H9 (cell line): ENCODE data around the gene DAP3. TPM values are rescaled to one million over a fixed set of nuclear protein-coding genes. Genes with fewer than 3 reads are reported as not detected.
"Not testable (repeated sequence)": the region's sequence is repeated elsewhere in the genome, so short reads cannot be mapped to it uniquely, and the experiment has no call there.

ENCODE experiments used
- DNase-seq: peaks from one replicate; pipeline ENCODE4 v3.0.0-alpha.2; 2017
- H2AFZ ChIP-seq: one replicate; pipeline ENCODE4 v1.6.1; 2013; ENCODE audit warnings: mild to moderate bottlenecking, low read length, control low read depth, moderate library complexity
- H2AK5ac ChIP-seq: 2 replicates; pipeline ENCODE4 v1.6.1; 2013; ENCODE audit warnings: low read length, control low read depth, mixed read lengths; ENCODE audit not compliant: insufficient read length
- H2BK120ac ChIP-seq: one replicate; pipeline ENCODE4 v1.6.1; 2013; ENCODE audit warnings: low read depth, mild to moderate bottlenecking, low read length, control low read depth, inconsistent platforms; ENCODE audit not compliant: poor library complexity, severe bottlenecking
- H2BK12ac ChIP-seq: 2 replicates; pipeline ENCODE4 v1.6.1; 2013; ENCODE audit warnings: low read length, control low read depth, mixed read lengths, low read depth; ENCODE audit not compliant: insufficient read length
- H2BK15ac ChIP-seq: 2 replicates; pipeline ENCODE4 v1.6.1; 2013; ENCODE audit warnings: low read depth, low read length, control low read depth
- H2BK20ac ChIP-seq: one replicate; pipeline ENCODE4 v1.6.1; 2013; ENCODE audit warnings: low read depth, mild to moderate bottlenecking, low read length, control low read depth, inconsistent platforms; ENCODE audit not compliant: poor library complexity, severe bottlenecking
- H2BK5ac ChIP-seq: 2 replicates; pipeline ENCODE4 v1.6.1; 2013; ENCODE audit warnings: low read length, control low read depth, mixed read lengths; ENCODE audit not compliant: insufficient read length
- H3K14ac ChIP-seq: 2 replicates; pipeline ENCODE4 v1.6.1; 2013; ENCODE audit warnings: low read length, control low read depth; ENCODE audit not compliant: insufficient read depth
- H3K18ac ChIP-seq: 2 replicates; pipeline ENCODE4 v1.6.1; 2013; ENCODE audit warnings: low read depth, mild to moderate bottlenecking, mixed read lengths, low read length, control low read depth; ENCODE audit not compliant: insufficient read length
- H3K23ac ChIP-seq: 2 replicates; pipeline ENCODE4 v1.6.1; 2013; ENCODE audit warnings: low read length, control low read depth, mixed read lengths, low read depth; ENCODE audit not compliant: insufficient read length
- H3K23me2 ChIP-seq: 2 replicates; pipeline ENCODE4 v1.6.1; 2013; ENCODE audit warnings: low read depth, mild to moderate bottlenecking, mixed read lengths, low read length, control low read depth; ENCODE audit not compliant: insufficient read length, poor library complexity, severe bottlenecking
- H3K27ac ChIP-seq: 2 replicates; pipeline ENCODE4 v1.5.1; 2013; ENCODE audit warnings: low read length, control low read depth, mixed read lengths, low read depth; ENCODE audit not compliant: insufficient read length
- H3K27me3 ChIP-seq: 2 replicates; pipeline ENCODE4 v1.6.1; 2013; ENCODE audit warnings: low read length, control low read depth, inconsistent platforms; ENCODE audit not compliant: insufficient read depth
- H3K4ac ChIP-seq: 2 replicates; pipeline ENCODE4 v1.6.1; 2013; ENCODE audit warnings: low read depth, mild to moderate bottlenecking, control low read depth, inconsistent platforms, low read length, moderate library complexity
- H3K4me1 ChIP-seq: 2 replicates; pipeline ENCODE4 v1.6.1; 2013; ENCODE audit warnings: low read length, control low read depth, inconsistent platforms; ENCODE audit not compliant: insufficient read depth
- H3K4me2 ChIP-seq: 2 replicates; pipeline ENCODE4 v1.6.1; 2013; ENCODE audit warnings: low read length, control low read depth, mixed read lengths; ENCODE audit not compliant: insufficient read length, insufficient read depth
- H3K56ac ChIP-seq: 2 replicates; pipeline ENCODE4 v1.6.1; 2013; ENCODE audit warnings: low read depth, mild to moderate bottlenecking, mixed read lengths, low read length, control low read depth; ENCODE audit not compliant: insufficient read length
- H3K79me1 ChIP-seq: 2 replicates; pipeline ENCODE4 v1.6.1; 2013; ENCODE audit warnings: low read depth, mild to moderate bottlenecking, moderate library complexity, low read length, control low read depth, inconsistent platforms; ENCODE audit not compliant: insufficient read depth, poor library complexity, severe bottlenecking
- H3K79me2 ChIP-seq: 2 replicates; pipeline ENCODE4 v1.6.1; 2013; ENCODE audit warnings: low read length, control low read depth, inconsistent platforms; ENCODE audit not compliant: insufficient read depth
- H3K9ac ChIP-seq: 2 replicates; pipeline ENCODE4 v1.6.1; 2013; ENCODE audit warnings: low read length, control low read depth, mixed read lengths; ENCODE audit not compliant: insufficient read length; ENCODE audit errors: extremely low read depth
- H3K9me3 ChIP-seq: one replicate; pipeline ENCODE4 v1.6.1; 2013; ENCODE audit warnings: low read depth, low read length, inconsistent platforms; ENCODE audit not compliant: control insufficient read depth
- H3T11ph ChIP-seq: one replicate; pipeline ENCODE4 v1.6.1; 2013; ENCODE audit warnings: mild to moderate bottlenecking, low read length, control low read depth, inconsistent platforms
- H4K20me1 ChIP-seq: one replicate; pipeline ENCODE4 v1.6.1; 2013; ENCODE audit not compliant: control insufficient read depth, insufficient read length, insufficient read depth
- H4K5ac ChIP-seq: 2 replicates; pipeline ENCODE4 v1.6.1; 2013; ENCODE audit warnings: low read depth, mild to moderate bottlenecking, mixed read lengths, low read length, control low read depth; ENCODE audit not compliant: insufficient read length
- H4K8ac ChIP-seq: replicated peaks from 2 replicates; pipeline ENCODE4 v1.6.1; 2013; ENCODE audit warnings: low read length, control low read depth, mixed read lengths, low read depth; ENCODE audit not compliant: insufficient read length
- H4K91ac ChIP-seq: 2 replicates; pipeline ENCODE4 v1.6.1; 2013; ENCODE audit warnings: low read depth, mild to moderate bottlenecking, moderate library complexity, mixed read lengths, low read length, control low read depth; ENCODE audit not compliant: insufficient read length
- H3K27ac Mint-ChIP-seq, 3 experiments: 2 replicates in 2 of 3; 3 replicates in 1 of 3; pipeline ENCODE4 v1.8.0; 2020 to 2021; ENCODE audit warnings: mixed read lengths in 3 of 3, mild to moderate bottlenecking in 1 of 3, moderate library complexity in 1 of 3
- H3K27me3 Mint-ChIP-seq: 2 replicates; pipeline ENCODE4 v1.8.0; 2021; ENCODE audit warnings: low read depth, mild to moderate bottlenecking, moderate library complexity, mixed read lengths
- H3K36me3 Mint-ChIP-seq, 3 experiments: 2 replicates in 2 of 3; 3 replicates in 1 of 3; pipeline ENCODE4 v1.8.0; 2020 to 2021; ENCODE audit warnings: low read depth in 3 of 3, mixed read lengths in 3 of 3; ENCODE audit not compliant: insufficient read depth in 1 of 3
- H3K4me1 Mint-ChIP-seq, 2 experiments: 2 replicates each; pipeline ENCODE4 v1.8.0; 2020; ENCODE audit warnings: mixed read lengths in 2 of 2
- H3K4me3 Mint-ChIP-seq, 2 experiments: 2 replicates in 1 of 2; 3 replicates in 1 of 2; pipeline ENCODE4 v1.8.0; 2020 to 2021; ENCODE audit warnings: mild to moderate bottlenecking in 2 of 2, mixed read lengths in 2 of 2, moderate library complexity in 1 of 2
- H3K9me3 Mint-ChIP-seq, 2 experiments: 2 replicates in 1 of 2; 3 replicates in 1 of 2; pipeline ENCODE4 v1.8.0; 2020; ENCODE audit warnings: mild to moderate bottlenecking in 2 of 2, mixed read lengths in 2 of 2, moderate library complexity in 1 of 2
- WGBS: extraction: QIAGEN DNeasy Blood & Tissue Kit; methylation state at CpG from one replicate; pipeline ENCODE4 v1.1.7; 2013; ENCODE audit warnings: missing lambda C conversion rate, low lambda C conversion rate, mixed read lengths; ENCODE audit not compliant: insufficient read length; ENCODE audit errors: extremely low coverage; 5-methylcytosine and 5-hydroxymethylcytosine counted together
- total RNA-seq: library from RNA; stranded (reverse); gene quantifications from 2 replicates; pipeline ENCODE4 v1.2.1, GENCODE V29; 2021

DAP3 gene
- total RNA-seq, 1 experiment from 2014 or later, result 114 TPM

GRCh38 chr1:155701675-155702074 lies 12.8 kb downstream of the DAP3 start:
- not testable (repeated sequence) for H3K27me3 Mint-ChIP-seq, H4K5ac ChIP-seq, H3K9ac ChIP-seq, H4K20me1 ChIP-seq, H2BK5ac ChIP-seq, DNase-seq, H2BK12ac ChIP-seq, H3K4me3 Mint-ChIP-seq, H3K27ac Mint-ChIP-seq, H2BK120ac ChIP-seq, H2BK15ac ChIP-seq, H4K8ac ChIP-seq, H3K27ac ChIP-seq, H3K18ac ChIP-seq, H3K4me2 ChIP-seq, H3K9me3 ChIP-seq, H3K27me3 ChIP-seq, H3K4me1 ChIP-seq, H3K4ac ChIP-seq, H3T11ph ChIP-seq, H3K56ac ChIP-seq, H2AFZ ChIP-seq, H3K14ac ChIP-seq, H2AK5ac ChIP-seq, H3K23me2 ChIP-seq, H4K91ac ChIP-seq, H2BK20ac ChIP-seq, H3K23ac ChIP-seq
- peaks cover 17 to 24% of the 10 kb centered on the region in 2 experiments for H3K9me3 Mint-ChIP-seq
- H3K79me2 ChIP-seq, result peaks cover 13% of the 10 kb centered on the region; the same call in 1 of the 2 replicates
- no CpG with 5 or more reads among the region's 2 CpGs for WGBS
- peaks cover 14% of the 10 kb centered on the region for H3K79me1 ChIP-seq
- H3K36me3 Mint-ChIP-seq, result peaks cover 30 to 38% (median 32%) of the 10 kb centered on the region in 3 experiments
- peaks cover 20% of the 10 kb centered on the region in 2 experiments for H3K4me1 Mint-ChIP-seq
